HepG2 (cell line): ENCODE measurements around the gene NME7. TPM values are rescaled to one million over a fixed set of nuclear protein-coding genes. Genes with fewer than 3 reads are reported as not detected.

Experiments
- ATAC-seq: fragments of 200-7000 bp; cut with Tn5 transposase; 3 replicates; pipeline ENCODE4 v1.9.1; 2020; ENCODE audit warnings: mild to moderate bottlenecking, moderate library complexity
- BruUV-seq: library from RNA; stranded (reverse); fragments of 400-500 nt; replicated peaks from 2 replicates; lab custom pipeline; 2021; lab: Mats Ljungman, UMichigan
- CTCF ChIA-PET: fragments of 300-600 bp; formaldehyde crosslinking; extraction: SDS; loops from one replicate; lab custom pipeline; 2021; ENCODE audit warnings: low total read pairs, inconsistent platforms, low intra/inter-chr PET ratio; lab: Yijun Ruan, JAX
- POLR2A ChIA-PET: fragments of 350-600 bp; sonication (Branson Sonifier 250); formaldehyde crosslinking; loops from one replicate; lab custom pipeline; 2020; ENCODE audit warnings: antibody characterized with exemption, inconsistent platforms; lab: Yijun Ruan, JAX
- DNase-seq: peaks from one replicate; pipeline ENCODE4 v3.0.0-alpha.2; 2015; ENCODE audit warnings: low spot score
- FAIRE-seq: peaks from 3 replicates; lab custom pipeline; 2011; peaks lifted over from hg19 to GRCh38; lab: Jason Lieb, UNC
- H2AFZ ChIP-seq: one replicate; pipeline ENCODE4 v1.6.1; 2011; ENCODE audit warnings: low read length, inconsistent platforms
- H3K27ac ChIP-seq: fragments of 300-600 bp; 3 replicates; pipeline ENCODE4 v1.8.0; 2011; ENCODE audit warnings: mixed run types, mild to moderate bottlenecking, mixed read lengths, low read length, inconsistent platforms; ENCODE audit not compliant: insufficient read depth; ENCODE audit errors: extremely low read length
- H3K27me3 ChIP-seq, 2 experiments: fragments of 200-600 bp in 1 of 2; 2 replicates in 1 of 2; 3 replicates in 1 of 2; pipeline versions ENCODE4 v1.6.0 to v1.8.0; 2011; ENCODE audit warnings: low read length in 2 of 2, mild to moderate bottlenecking in 2 of 2, moderate library complexity in 2 of 2, inconsistent platforms in 1 of 2; ENCODE audit not compliant: insufficient read depth in 2 of 2, control insufficient read depth in 1 of 2
- H3K36me3 ChIP-seq, 2 experiments: fragments of 200-600 bp in 1 of 2; replicated peaks in 1 of 2; 2 replicates in 1 of 2; 3 replicates in 1 of 2; pipeline versions ENCODE4 v1.5.1 to v1.8.0; 2011; ENCODE audit warnings: low read length in 2 of 2, inconsistent platforms in 1 of 2; ENCODE audit not compliant: insufficient read depth in 2 of 2, control insufficient read depth in 1 of 2
- H3K4me1 ChIP-seq: 2 replicates; pipeline ENCODE4 v1.5.1; 2012; ENCODE audit warnings: low read length, inconsistent platforms; ENCODE audit not compliant: insufficient read depth
- H3K4me2 ChIP-seq: 2 replicates; pipeline ENCODE4 v1.6.0; 2011; ENCODE audit warnings: low read depth, low read length, inconsistent platforms
- H3K4me3 ChIP-seq, 3 experiments: fragments of 200-600 bp in 1 of 3; sonication (generic), shearing (Covaris generic) in 1 of 3; replicated peaks in 1 of 3; 2 replicates each; pipeline ENCODE4 v1.5.1; 2011 to 2016; ENCODE audit warnings: low read length in 3 of 3, inconsistent platforms in 2 of 3, low read depth in 2 of 3, mild to moderate bottlenecking in 2 of 3, control low read depth in 1 of 3, mixed read lengths in 1 of 3; ENCODE audit not compliant: insufficient read depth in 1 of 3
- H3K79me2 ChIP-seq: one replicate; pipeline ENCODE4 v1.6.1; 2011; ENCODE audit warnings: low read length, inconsistent platforms; ENCODE audit not compliant: insufficient read depth
- H3K9ac ChIP-seq: 2 replicates; pipeline ENCODE4 v1.6.0; 2011; ENCODE audit warnings: mild to moderate bottlenecking, low read depth, low read length, inconsistent platforms; ENCODE audit not compliant: insufficient read depth
- H3K9me3 ChIP-seq: 2 replicates; pipeline ENCODE4 v1.5.1; 2012; ENCODE audit warnings: mild to moderate bottlenecking, low read length
- H4K20me1 ChIP-seq: 2 replicates; pipeline ENCODE4 v1.6.0; 2011; ENCODE audit warnings: inconsistent platforms, mild to moderate bottlenecking, low read length, moderate library complexity; ENCODE audit not compliant: insufficient read depth
- EHMT2 ChIP-seq: fragments of 200-600 bp; sonication (generic); IDR thresholded peaks from 2 replicates; pipeline ENCODE4 v1.7.0; 2017; ENCODE audit warnings: antibody characterized with exemption, low read depth, low read length, borderline replicate concordance
- FOXA3 ChIP-seq: IDR thresholded peaks from 2 replicates; pipeline ENCODE4 v1.6.1; 2016; ENCODE audit warnings: missing genetic modification reagents, missing compliant biosample characterization
- HHEX ChIP-seq: IDR thresholded peaks from 2 replicates; pipeline ENCODE4 v1.6.1; 2016; ENCODE audit warnings: control low read depth
- MIXL1 ChIP-seq: IDR thresholded peaks from 2 replicates; pipeline ENCODE4 v1.6.1; 2016
- NFIC ChIP-seq: IDR thresholded peaks from 2 replicates; pipeline ENCODE4 v1.6.1; 2012; ENCODE audit warnings: mild to moderate bottlenecking, low read length, inconsistent platforms
- SOX5 ChIP-seq: IDR thresholded peaks from 2 replicates; pipeline ENCODE4 v1.6.1; 2016; ENCODE audit warnings: borderline replicate concordance
- SOX6 ChIP-seq, 2 experiments: fragments of 450-650 bp in 1 of 2; sonication (generic) in 1 of 2; formaldehyde crosslinking in 1 of 2; IDR thresholded peaks; 2 replicates each; pipeline versions ENCODE4 v1.4.0 to v1.6.1; 2017 to 2020; ENCODE audit warnings: antibody characterized with exemption in 1 of 2, mild to moderate bottlenecking in 1 of 2, missing genetic modification reagents in 1 of 2
- TEAD3 ChIP-seq: optimal IDR thresholded peaks from 2 replicates; pipeline ENCODE3; 2016; ENCODE audit warnings: borderline replicate concordance
- ZNF331 ChIP-seq: sonication (generic); formaldehyde crosslinking; IDR thresholded peaks from 2 replicates; pipeline ENCODE4 v1.4.0; 2020; ENCODE audit warnings: missing genetic modification reagents
- ZNF441 ChIP-seq: sonication (generic); formaldehyde crosslinking; IDR thresholded peaks from 2 replicates; pipeline ENCODE4 v1.7.0; 2021; ENCODE audit warnings: missing genetic modification reagents, borderline replicate concordance
- ZSCAN30 ChIP-seq: sonication (generic); formaldehyde crosslinking; IDR thresholded peaks from 2 replicates; pipeline ENCODE4 v1.5.0; 2020; ENCODE audit warnings: mild to moderate bottlenecking, missing genetic modification reagents
- WGBS: methylation state at CpG from one replicate; pipeline ENCODE4 v1.1.6; 2017; ENCODE audit warnings: low lambda C conversion rate; 5-methylcytosine and 5-hydroxymethylcytosine counted together
- in situ Hi-C: cut with HindIII; loops from 2 replicates; pipeline ENCODE4 v1.10.0; 2017; ENCODE audit warnings: low pct_unique_long_range_greater_than_20kb; ENCODE audit not compliant: extremely low pct_ligation_motif_present
- intact Hi-C: fragments of 100-400 bp; cut with micrococcal nuclease; formaldehyde crosslinking; loops from one replicate; pipeline ENCODE4 v1.10.0; 2022; ENCODE audit not compliant: unreplicated experiment
- polyA plus RNA-seq, 8 experiments: library from polyadenylated mRNA; depleted of rRNA in 3 of 8; stranded (reverse) in 7 of 8; unstranded in 1 of 8; fragments of >200 nt; fragmentation: Illumina TruSeq in 4 of 8; extraction: Trizol in 4 of 8; gene quantifications; 2 replicates each; pipeline versions ENCODE4 v1.2.1 to v1.2.3, GENCODE V29; 2011 to 2016; ENCODE audit warnings: low read depth in 4 of 8, missing spikeins in 1 of 8, mixed read lengths in 1 of 8; ENCODE audit not compliant: insufficient read depth in 1 of 8
- total RNA-seq, 5 experiments: library from RNA; depleted of rRNA; stranded (reverse); fragments of >200 nt; fragmentation: Illumina TruSeq; extraction: Trizol; gene quantifications; 2 replicates each; pipeline ENCODE4 v1.2.3, GENCODE V29; 2016; ENCODE audit warnings: low read depth in 1 of 5
- TF ChIP-seq, protein P1 (sequence below): sonication (generic); formaldehyde crosslinking; conservative IDR thresholded peaks from 2 replicates; pipeline ENCODE4 v1.4.0; 2020; ENCODE audit warnings: mild to moderate bottlenecking, missing genetic modification reagents, moderate library complexity
- TF ChIP-seq, protein P2 (sequence below): sonication (generic); formaldehyde crosslinking; IDR thresholded peaks from 2 replicates; pipeline ENCODE4 v1.4.0; 2020; ENCODE audit warnings: missing genetic modification reagents; ENCODE audit errors: not compliant biosample characterization
- TF ChIP-seq, protein P3 (sequence below): sonication (generic); formaldehyde crosslinking; IDR thresholded peaks from 2 replicates; pipeline ENCODE4 v1.4.0; 2020; ENCODE audit warnings: missing genetic modification reagents, borderline replicate concordance
- TF ChIP-seq, protein P4 (sequence below): sonication (generic); formaldehyde crosslinking; IDR thresholded peaks from 2 replicates; pipeline ENCODE4 v1.8.0; 2022; ENCODE audit warnings: missing genetic modification reagents, low read depth, mild to moderate bottlenecking, borderline replicate concordance

NME7 gene
- total and polyA plus RNA-seq, 2 of the 13 experiments (the other 11 are each of a cell fraction or from before 2014, with no cell fraction given) = 9.4 to 22.5 TPM

DNA sequence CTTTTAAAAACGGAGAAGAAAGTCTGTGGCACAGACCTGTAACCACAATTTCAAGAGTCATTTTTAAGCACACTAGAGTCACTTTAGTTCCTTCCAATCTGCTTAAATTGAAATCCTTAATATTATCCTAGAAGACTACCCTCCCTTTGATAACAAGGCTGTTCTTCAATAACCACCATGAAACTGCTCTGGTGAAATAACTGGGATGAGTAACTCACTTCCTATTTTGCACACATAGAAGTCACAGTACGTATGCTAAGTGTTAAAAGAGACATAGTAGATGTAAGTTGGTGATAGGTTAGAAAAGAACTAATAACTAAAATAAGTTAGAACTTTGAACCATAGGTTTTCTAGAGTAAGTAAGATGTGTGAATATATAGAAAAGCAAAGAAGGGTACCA is 107.8 kb downstream of the NME7 start (continued):
- TF ChIP-seq, protein P1, sequence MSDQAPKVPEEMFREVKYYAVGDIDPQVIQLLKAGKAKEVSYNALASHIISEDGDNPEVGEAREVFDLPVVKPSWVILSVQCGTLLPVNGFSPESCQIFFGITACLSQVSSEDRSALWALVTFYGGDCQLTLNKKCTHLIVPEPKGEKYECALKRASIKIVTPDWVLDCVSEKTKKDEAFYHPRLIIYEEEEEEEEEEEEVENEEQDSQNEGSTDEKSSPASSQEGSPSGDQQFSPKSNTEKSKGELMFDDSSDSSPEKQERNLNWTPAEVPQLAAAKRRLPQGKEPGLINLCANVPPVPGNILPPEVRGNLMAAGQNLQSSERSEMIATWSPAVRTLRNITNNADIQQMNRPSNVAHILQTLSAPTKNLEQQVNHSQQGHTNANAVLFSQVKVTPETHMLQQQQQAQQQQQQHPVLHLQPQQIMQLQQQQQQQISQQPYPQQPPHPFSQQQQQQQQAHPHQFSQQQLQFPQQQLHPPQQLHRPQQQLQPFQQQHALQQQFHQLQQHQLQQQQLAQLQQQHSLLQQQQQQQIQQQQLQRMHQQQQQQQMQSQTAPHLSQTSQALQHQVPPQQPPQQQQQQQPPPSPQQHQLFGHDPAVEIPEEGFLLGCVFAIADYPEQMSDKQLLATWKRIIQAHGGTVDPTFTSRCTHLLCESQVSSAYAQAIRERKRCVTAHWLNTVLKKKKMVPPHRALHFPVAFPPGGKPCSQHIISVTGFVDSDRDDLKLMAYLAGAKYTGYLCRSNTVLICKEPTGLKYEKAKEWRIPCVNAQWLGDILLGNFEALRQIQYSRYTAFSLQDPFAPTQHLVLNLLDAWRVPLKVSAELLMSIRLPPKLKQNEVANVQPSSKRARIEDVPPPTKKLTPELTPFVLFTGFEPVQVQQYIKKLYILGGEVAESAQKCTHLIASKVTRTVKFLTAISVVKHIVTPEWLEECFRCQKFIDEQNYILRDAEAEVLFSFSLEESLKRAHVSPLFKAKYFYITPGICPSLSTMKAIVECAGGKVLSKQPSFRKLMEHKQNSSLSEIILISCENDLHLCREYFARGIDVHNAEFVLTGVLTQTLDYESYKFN (CRISPR knock-in tag) = no peak

DNA sequence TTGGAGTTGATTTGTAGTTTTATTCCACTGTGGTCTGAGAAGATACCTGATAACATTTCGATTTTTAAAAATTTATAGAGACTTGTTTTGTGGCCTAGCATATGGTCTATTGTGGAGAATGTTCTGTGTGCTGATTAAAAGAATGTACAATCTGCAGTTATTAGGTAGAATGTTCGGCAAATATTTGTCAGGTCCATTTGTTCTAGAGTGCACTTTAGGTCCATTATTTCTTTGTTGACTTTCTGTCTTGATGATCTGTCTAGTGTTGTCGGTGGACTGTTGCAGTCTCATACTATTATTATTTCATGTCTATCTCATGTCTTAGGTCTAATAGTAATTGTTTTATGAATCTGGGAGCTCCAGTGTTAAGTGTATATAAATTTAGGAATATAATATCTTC is 116.8 kb downstream of the NME7 start:
- POLR2A ChIA-PET = no interaction called here
- intact Hi-C loops = loop anchor here (5.0 kb wide), 1 partner anchor 103 kb away; no protein-coding TSS in a partner anchor
- ATAC-seq (peak; percentile 89), FAIRE-seq (peak; percentile 44), DNase-seq (peak; percentile 80)
- no peaks in the 10 kb centered on the region for H3K27me3 ChIP-seq
- peak overlapping the region; percentile 21; the same call in 1 of the 2 replicates for H3K4me2 ChIP-seq
- no peaks in the 10 kb centered on the region for H4K20me1 ChIP-seq
- 0% methylated on average over 3 of the region's 3 CpGs for WGBS
- H3K27ac ChIP-seq = peak overlapping the region; percentile 4
- H2AFZ ChIP-seq = no peak overlapping the region
- H3K4me1 ChIP-seq = peaks cover 19% of the 10 kb centered on the region
- no peaks in the 10 kb centered on the region for H3K9me3 ChIP-seq
- in situ Hi-C loops = no loop called here
- no TSS peak for BruUV-seq
- CTCF ChIA-PET = no interaction called here
- no peaks in the 10 kb centered on the region for H3K36me3 ChIP-seq
- H3K79me2 ChIP-seq = no peaks in the 10 kb centered on the region
- H3K4me3 ChIP-seq = no peak overlapping the region
- H3K9ac ChIP-seq = no peak overlapping the region
- TF ChIP-seq, protein P2, sequence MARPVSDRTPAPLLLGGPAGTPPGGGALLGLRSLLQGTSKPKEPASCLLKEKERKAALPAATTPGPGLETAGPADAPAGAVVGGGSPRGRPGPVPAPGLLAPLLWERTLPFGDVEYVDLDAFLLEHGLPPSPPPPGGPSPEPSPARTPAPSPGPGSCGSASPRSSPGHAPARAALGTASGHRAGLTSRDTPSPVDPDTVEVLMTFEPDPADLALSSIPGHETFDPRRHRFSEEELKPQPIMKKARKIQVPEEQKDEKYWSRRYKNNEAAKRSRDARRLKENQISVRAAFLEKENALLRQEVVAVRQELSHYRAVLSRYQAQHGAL = no peak
- TF ChIP-seq ZNF331 (CRISPR knock-in tag) = peak; percentile 18; the same call in 1 of the 2 replicates
- peak; percentile 90 for TF ChIP-seq FOXA3 (CRISPR knock-in tag)
- peak; percentile 77 for TF ChIP-seq MIXL1 (CRISPR knock-in tag)
- TF ChIP-seq, protein P3, sequence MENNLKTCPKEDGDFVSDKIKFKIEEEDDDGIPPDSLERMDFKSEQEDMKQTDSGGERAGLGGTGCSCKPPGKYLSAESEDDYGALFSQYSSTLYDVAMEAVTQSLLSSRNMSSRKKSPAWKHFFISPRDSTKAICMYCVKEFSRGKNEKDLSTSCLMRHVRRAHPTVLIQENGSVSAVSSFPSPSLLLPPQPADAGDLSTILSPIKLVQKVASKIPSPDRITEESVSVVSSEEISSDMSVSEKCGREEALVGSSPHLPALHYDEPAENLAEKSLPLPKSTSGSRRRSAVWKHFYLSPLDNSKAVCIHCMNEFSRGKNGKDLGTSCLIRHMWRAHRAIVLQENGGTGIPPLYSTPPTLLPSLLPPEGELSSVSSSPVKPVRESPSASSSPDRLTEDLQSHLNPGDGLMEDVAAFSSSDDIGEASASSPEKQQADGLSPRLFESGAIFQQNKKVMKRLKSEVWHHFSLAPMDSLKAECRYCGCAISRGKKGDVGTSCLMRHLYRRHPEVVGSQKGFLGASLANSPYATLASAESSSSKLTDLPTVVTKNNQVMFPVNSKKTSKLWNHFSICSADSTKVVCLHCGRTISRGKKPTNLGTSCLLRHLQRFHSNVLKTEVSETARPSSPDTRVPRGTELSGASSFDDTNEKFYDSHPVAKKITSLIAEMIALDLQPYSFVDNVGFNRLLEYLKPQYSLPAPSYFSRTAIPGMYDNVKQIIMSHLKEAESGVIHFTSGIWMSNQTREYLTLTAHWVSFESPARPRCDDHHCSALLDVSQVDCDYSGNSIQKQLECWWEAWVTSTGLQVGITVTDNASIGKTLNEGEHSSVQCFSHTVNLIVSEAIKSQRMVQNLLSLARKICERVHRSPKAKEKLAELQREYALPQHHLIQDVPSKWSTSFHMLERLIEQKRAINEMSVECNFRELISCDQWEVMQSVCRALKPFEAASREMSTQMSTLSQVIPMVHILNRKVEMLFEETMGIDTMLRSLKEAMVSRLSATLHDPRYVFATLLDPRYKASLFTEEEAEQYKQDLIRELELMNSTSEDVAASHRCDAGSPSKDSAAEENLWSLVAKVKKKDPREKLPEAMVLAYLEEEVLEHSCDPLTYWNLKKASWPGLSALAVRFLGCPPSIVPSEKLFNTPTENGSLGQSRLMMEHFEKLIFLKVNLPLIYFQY = peak; percentile 78; the same call in 1 of the 2 replicates
- peak; percentile 31; the same call in 1 of the 2 replicates for TF ChIP-seq HHEX
- peak; percentile 70; the same call in 1 of the 2 replicates for TF ChIP-seq NFIC
- TF ChIP-seq EHMT2 = no peak
- peak; percentile 45 for TF ChIP-seq TEAD3 (CRISPR knock-in tag)
- TF ChIP-seq ZNF441 (CRISPR knock-in tag) = no peak
- TF ChIP-seq SOX6 (IDR thresholded peaks at IDR 0.05) = no peak
- TF ChIP-seq SOX6 (CRISPR knock-in tag; IDR thresholded peaks at IDR 0.05) = peak; percentile 73; the same call in 1 of the 2 replicates
- TF ChIP-seq ZSCAN30 (CRISPR knock-in tag) = no peak
- TF ChIP-seq SOX5 (CRISPR knock-in tag) = peak; percentile 79; the same call in 1 of the 2 replicates
- TF ChIP-seq, protein P4, sequence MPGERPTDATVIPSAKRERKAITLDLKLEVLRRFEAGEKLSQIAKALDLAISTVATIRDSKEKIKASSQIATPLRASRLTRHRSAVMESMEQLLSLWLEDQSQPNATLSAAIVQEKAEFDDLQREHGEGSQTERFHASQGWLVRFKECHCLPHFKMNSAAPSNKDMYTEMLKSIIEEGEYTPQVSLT (CRISPR knock-in tag) = no peak
